ENCODE data around the gene MST1.

MST1 gene

DNA sequence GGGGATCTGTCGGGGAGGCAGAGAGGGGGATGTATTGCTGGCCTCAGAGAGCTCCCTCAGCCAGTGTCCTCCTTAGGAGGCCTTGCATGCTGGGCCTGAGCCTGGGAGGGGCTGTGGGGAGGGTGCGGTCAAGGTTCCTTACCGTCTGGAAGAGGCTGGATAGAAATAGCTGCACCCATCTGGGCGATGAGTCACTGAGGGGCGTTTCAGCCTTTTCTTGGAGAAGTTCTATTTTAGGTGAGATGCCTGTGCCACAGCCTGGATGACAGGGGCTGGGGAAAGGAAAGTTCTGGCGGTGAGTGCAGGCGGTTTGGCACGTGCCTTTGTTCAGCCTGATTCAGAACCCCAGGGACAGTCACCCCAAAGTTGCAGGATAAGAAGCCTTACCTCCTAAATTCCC, 50.8 kb downstream of the MST1 start:
- H3K4me3 ChIP-seq (ENCODE audit: low read depth, low read length) = no peak overlapping the region
- peaks cover 0 to 4% of the 10 kb centered on the region in 2 experiments; a peak in 1 of 3 replicates for H3K36me3 ChIP-seq (ENCODE audit: control insufficient read depth in 2 of 2, insufficient read depth in 1 of 2, low read length in 2 of 2)
- ChIA-PET CTCF (no interaction called here), POLR2A (no interaction called here)
- no peak overlapping the region for H3K27ac ChIP-seq (ENCODE audit: extremely low read depth, low read depth, low read length)
- H3K9me3 ChIP-seq (ENCODE audit: control insufficient read depth, insufficient read depth, low read depth, low read length) = no peaks in the 10 kb centered on the region
- H3K4me1 ChIP-seq (ENCODE audit: control insufficient read depth, insufficient read depth, low read length) = no peaks in the 10 kb centered on the region
- TF ChIP-seq, protein P1, sequence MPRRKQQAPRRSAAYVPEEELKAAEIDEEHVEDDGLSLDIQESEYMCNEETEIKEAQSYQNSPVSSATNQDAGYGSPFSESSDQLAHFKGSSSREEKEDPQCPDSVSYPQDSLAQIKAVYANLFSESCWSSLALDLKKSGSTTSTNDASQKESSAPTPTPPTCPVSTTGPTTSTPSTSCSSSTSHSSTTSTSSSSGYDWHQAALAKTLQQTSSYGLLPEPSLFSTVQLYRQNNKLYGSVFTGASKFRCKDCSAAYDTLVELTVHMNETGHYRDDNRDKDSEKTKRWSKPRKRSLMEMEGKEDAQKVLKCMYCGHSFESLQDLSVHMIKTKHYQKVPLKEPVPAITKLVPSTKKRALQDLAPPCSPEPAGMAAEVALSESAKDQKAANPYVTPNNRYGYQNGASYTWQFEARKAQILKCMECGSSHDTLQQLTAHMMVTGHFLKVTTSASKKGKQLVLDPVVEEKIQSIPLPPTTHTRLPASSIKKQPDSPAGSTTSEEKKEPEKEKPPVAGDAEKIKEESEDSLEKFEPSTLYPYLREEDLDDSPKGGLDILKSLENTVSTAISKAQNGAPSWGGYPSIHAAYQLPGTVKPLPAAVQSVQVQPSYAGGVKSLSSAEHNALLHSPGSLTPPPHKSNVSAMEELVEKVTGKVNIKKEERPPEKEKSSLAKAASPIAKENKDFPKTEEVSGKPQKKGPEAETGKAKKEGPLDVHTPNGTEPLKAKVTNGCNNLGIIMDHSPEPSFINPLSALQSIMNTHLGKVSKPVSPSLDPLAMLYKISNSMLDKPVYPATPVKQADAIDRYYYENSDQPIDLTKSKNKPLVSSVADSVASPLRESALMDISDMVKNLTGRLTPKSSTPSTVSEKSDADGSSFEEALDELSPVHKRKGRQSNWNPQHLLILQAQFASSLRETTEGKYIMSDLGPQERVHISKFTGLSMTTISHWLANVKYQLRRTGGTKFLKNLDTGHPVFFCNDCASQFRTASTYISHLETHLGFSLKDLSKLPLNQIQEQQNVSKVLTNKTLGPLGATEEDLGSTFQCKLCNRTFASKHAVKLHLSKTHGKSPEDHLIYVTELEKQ (tag by site-specific recombination; IDR thresholded peaks at IDR 0.05; ENCODE audit: borderline replicate concordance) = no peak
- peak; percentile 53; the same call in 1 of the 2 replicates for TF ChIP-seq ZNF664 (tag by site-specific recombination; IDR thresholded peaks at IDR 0.05)
- peak; percentile 75 for TF ChIP-seq ZIC2 (tag by site-specific recombination; IDR thresholded peaks at IDR 0.05)
- TF ChIP-seq ZNF112 (tag by site-specific recombination; IDR thresholded peaks at IDR 0.05) = no peak
- TF ChIP-seq KLF1 (tag by site-specific recombination; IDR thresholded peaks at IDR 0.05) = peak; percentile 78
- peak; percentile 32; the same call in 1 of the 2 replicates for TF ChIP-seq GLIS1 (tag by site-specific recombination; IDR thresholded peaks at IDR 0.05)

DNA sequence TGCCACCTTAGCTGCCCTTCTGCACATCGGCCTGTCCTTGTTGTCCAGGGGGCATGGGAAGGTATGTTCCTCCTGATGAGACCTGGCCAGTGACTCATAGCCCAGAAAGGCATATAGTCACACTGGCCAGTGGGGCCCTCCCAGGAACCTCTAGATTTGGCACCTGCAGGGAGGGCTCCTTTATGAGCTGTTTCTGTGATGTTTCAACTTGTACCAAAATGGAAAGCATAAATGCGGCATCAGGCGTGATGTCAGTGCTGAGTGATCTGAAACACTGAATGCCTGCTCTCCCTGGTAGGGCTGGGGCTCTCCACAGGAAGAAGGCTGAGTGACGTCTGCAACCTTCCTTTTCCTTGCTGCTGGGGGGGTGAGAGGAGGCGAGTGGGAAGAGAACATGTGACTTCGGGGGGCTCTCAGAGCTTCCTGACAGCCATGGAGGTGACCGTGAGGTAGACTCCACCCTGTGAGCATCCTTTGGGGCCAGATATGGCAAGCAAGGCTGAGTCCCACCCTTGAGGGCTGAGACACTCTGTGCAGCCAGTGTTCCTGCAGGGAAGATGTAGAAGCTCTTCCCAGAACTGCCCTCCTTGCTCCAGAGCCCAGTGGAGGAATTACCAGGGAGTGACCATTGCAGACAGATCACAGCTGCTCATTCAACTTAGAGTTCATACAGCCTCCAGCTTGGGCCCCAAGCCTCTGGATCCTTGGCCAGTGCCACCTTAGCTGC, 52.2 kb downstream of the MST1 start:
- CTCF ChIA-PET = interaction anchor here (0.6 to 0.7 kb wide), 2 partner anchors 34 to 284 kb away, joined by 3 read pairs; no protein-coding TSS in a partner anchor
- H3K4me1 ChIP-seq (ENCODE audit: control insufficient read depth, insufficient read depth, low read length) = no peaks in the 10 kb centered on the region
- POLR2A ChIA-PET = no interaction called here
- H3K27ac ChIP-seq (ENCODE audit: extremely low read depth, low read depth, low read length) = no peak overlapping the region
- H3K36me3 ChIP-seq (ENCODE audit: control insufficient read depth in 2 of 2, insufficient read depth in 1 of 2, low read length in 2 of 2) = no peaks in the 10 kb centered on the region
- no peaks in the 10 kb centered on the region for H3K9me3 ChIP-seq (ENCODE audit: control insufficient read depth, insufficient read depth, low read depth, low read length)
- no peak overlapping the region for H3K4me3 ChIP-seq (ENCODE audit: low read depth, low read length)
- TF ChIP-seq, protein P1 (tag by site-specific recombination; IDR thresholded peaks at IDR 0.05; ENCODE audit: borderline replicate concordance) = no peak
- TF ChIP-seq ZNF571 (tag by site-specific recombination; IDR thresholded peaks at IDR 0.05) (no peak), ZNF510 (tag by site-specific recombination; IDR thresholded peaks at IDR 0.05; ENCODE audit: insufficient replicate concordance) (no peak), ZNF423 (tag by site-specific recombination; IDR thresholded peaks at IDR 0.05) (no peak), GLIS2 (tag by site-specific recombination; IDR thresholded peaks at IDR 0.05) (no peak), ZNF157 (tag by site-specific recombination; IDR thresholded peaks at IDR 0.05) (no peak), KLF7 (tag by site-specific recombination; IDR thresholded peaks at IDR 0.05; ENCODE audit: borderline replicate concordance) (no peak), ZNF548 (tag by site-specific recombination; IDR thresholded peaks at IDR 0.05) (no peak), ZNF629 (tag by site-specific recombination; IDR thresholded peaks at IDR 0.05) (no peak), ZNF654 (tag by site-specific recombination; IDR thresholded peaks at IDR 0.05; ENCODE audit: low read depth) (no peak), ZFHX2 (tag by site-specific recombination; conservative IDR thresholded peaks at IDR 0.05) (no peak), ZNF114 (tag by site-specific recombination; IDR thresholded peaks at IDR 0.05) (no peak)
- TF ChIP-seq, protein P2, sequence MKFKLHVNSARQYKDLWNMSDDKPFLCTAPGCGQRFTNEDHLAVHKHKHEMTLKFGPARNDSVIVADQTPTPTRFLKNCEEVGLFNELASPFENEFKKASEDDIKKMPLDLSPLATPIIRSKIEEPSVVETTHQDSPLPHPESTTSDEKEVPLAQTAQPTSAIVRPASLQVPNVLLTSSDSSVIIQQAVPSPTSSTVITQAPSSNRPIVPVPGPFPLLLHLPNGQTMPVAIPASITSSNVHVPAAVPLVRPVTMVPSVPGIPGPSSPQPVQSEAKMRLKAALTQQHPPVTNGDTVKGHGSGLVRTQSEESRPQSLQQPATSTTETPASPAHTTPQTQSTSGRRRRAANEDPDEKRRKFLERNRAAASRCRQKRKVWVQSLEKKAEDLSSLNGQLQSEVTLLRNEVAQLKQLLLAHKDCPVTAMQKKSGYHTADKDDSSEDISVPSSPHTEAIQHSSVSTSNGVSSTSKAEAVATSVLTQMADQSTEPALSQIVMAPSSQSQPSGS (tag by site-specific recombination; IDR thresholded peaks at IDR 0.05; ENCODE audit: low read depth) = no peak
- TF ChIP-seq, protein P3, sequence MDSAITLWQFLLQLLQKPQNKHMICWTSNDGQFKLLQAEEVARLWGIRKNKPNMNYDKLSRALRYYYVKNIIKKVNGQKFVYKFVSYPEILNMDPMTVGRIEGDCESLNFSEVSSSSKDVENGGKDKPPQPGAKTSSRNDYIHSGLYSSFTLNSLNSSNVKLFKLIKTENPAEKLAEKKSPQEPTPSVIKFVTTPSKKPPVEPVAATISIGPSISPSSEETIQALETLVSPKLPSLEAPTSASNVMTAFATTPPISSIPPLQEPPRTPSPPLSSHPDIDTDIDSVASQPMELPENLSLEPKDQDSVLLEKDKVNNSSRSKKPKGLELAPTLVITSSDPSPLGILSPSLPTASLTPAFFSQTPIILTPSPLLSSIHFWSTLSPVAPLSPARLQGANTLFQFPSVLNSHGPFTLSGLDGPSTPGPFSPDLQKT (IDR thresholded peaks at IDR 0.05; ENCODE audit: borderline replicate concordance, low read depth, low read length) = no peak
- TF ChIP-seq, protein P4, sequence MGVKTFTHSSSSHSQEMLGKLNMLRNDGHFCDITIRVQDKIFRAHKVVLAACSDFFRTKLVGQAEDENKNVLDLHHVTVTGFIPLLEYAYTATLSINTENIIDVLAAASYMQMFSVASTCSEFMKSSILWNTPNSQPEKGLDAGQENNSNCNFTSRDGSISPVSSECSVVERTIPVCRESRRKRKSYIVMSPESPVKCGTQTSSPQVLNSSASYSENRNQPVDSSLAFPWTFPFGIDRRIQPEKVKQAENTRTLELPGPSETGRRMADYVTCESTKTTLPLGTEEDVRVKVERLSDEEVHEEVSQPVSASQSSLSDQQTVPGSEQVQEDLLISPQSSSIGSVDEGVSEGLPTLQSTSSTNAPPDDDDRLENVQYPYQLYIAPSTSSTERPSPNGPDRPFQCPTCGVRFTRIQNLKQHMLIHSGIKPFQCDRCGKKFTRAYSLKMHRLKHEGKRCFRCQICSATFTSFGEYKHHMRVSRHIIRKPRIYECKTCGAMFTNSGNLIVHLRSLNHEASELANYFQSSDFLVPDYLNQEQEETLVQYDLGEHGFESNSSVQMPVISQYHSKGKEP (tag by site-specific recombination; IDR thresholded peaks at IDR 0.05) = no peak
- TF ChIP-seq, protein P5, sequence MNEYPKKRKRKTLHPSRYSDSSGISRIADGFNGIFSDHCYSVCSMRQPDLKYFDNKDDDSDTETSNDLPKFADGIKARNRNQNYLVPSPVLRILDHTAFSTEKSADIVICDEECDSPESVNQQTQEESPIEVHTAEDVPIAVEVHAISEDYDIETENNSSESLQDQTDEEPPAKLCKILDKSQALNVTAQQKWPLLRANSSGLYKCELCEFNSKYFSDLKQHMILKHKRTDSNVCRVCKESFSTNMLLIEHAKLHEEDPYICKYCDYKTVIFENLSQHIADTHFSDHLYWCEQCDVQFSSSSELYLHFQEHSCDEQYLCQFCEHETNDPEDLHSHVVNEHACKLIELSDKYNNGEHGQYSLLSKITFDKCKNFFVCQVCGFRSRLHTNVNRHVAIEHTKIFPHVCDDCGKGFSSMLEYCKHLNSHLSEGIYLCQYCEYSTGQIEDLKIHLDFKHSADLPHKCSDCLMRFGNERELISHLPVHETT (tag by site-specific recombination; IDR thresholded peaks at IDR 0.05) = no peak

Data from HEK293 (cell line).